ENCODE data around the gene AMBP.
"Not testable (repeated sequence)": the region's sequence is repeated elsewhere in the genome, so short reads cannot be mapped to it uniquely, and the experiment has no call there.

The AMBP gene

DNA sequence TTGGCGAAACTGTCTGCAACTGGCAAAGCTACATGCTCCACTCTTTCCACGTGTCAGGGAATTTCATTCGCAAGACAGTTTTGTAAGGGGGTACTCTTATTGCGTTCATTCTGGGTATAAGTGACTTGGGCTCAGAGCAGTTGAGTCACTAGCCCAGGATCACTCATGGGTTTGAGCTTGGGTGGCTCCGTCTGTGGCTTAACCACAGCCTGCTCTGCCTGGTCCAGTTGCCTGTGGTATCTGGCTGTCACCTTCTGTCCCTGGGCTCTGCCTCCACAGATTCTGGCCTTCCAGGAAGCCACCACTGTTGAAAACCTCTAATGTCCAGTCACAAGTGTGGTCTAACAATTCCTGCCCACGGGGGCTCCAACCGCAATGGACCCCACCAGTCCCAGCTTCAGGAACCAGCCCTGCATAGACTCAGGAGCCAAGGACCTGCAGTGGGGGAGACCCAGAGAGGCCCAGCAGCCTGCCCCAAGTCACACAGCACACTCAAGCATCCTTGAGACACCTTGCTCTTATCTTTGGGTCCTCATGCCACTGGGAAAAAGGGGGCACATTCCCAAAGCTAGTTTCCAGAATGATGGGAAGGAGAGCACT, 10.6 kb upstream of the AMBP start:
- H3K4me1 Mint-ChIP-seq (ENCODE audit: low read depth), result no peaks in the 10 kb centered on the region
- no peaks in the 10 kb centered on the region for H3K36me3 Mint-ChIP-seq (ENCODE audit: low read depth)
- H3K27ac Mint-ChIP-seq, result no peak overlapping the region
- H3K4me3 Mint-ChIP-seq, result no peak overlapping the region
- H3K9me3 Mint-ChIP-seq, result no peaks in the 10 kb centered on the region
- H3K27me3 Mint-ChIP-seq, result no peaks in the 10 kb centered on the region

DNA sequence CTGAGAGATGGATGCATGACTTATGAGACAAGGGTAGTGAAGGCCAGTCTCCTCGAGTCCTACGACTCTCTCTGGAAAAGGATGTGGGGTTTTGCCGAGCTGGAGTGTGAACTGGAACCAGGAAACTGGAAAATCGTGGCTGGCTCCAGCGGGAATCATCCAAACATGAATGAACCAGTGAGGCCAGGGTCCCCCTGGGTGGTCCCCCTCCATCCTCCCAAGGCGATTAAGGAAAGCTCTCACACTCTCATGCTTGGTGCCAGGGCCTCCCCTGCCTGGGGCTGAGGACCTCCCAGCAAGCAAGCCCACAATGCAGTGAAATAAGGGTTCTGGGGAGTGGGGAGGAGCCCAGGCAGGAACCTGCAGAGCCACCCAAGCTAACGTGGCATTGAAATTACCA, 9.6 kb upstream of the AMBP start:
- H3K36me3 Mint-ChIP-seq (ENCODE audit: low read depth), result no peaks in the 10 kb centered on the region
- H3K9me3 Mint-ChIP-seq, result no peaks in the 10 kb centered on the region
- H3K27ac Mint-ChIP-seq, result no peak overlapping the region
- no peak overlapping the region for H3K4me3 Mint-ChIP-seq
- H3K27me3 Mint-ChIP-seq, result no peaks in the 10 kb centered on the region
- no peaks in the 10 kb centered on the region for H3K4me1 Mint-ChIP-seq (ENCODE audit: low read depth)

DNA sequence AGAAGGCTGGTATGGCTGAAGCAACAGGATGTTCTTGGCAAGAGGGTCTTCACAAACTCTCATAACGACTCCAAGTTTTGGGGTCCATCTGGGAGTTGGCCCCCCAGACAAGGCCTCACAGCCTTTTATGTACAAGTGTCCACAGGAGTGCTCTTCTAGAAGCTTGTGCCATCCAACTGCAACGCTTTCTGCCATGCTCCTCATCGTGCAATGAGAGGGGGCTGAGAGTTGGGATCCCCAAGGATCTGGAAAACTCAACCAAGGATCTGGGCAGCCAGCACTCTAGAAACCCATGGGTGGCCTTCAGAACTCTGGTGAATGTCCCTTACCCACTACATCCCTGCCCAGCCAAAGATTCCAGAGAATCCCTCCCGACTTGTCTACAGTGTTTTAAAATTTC, 8.5 kb upstream of the AMBP start:
- Mint-ChIP-seq H3K27me3 (no peaks in the 10 kb centered on the region), H3K4me1 (ENCODE audit: low read depth) (no peaks in the 10 kb centered on the region), H3K27ac (no peak overlapping the region), H3K36me3 (ENCODE audit: low read depth) (no peaks in the 10 kb centered on the region), H3K4me3 (no peak overlapping the region), H3K9me3 (no peaks in the 10 kb centered on the region)

GRCh38 chr9:114086009-114086408, 7.9 kb upstream of the AMBP start:
- Mint-ChIP-seq H3K4me3 (no peak overlapping the region), H3K9me3 (no peaks in the 10 kb centered on the region), H3K27ac (no peak overlapping the region), H3K4me1 (ENCODE audit: low read depth) (no peaks in the 10 kb centered on the region), H3K27me3 (no peaks in the 10 kb centered on the region), H3K36me3 (ENCODE audit: low read depth) (no peaks in the 10 kb centered on the region)

GRCh38 chr9:114085387-114085789, 7.3 kb upstream of the AMBP start:
- no peak overlapping the region for H3K4me3 Mint-ChIP-seq
- H3K4me1 Mint-ChIP-seq (ENCODE audit: low read depth), result no peaks in the 10 kb centered on the region
- H3K27ac Mint-ChIP-seq, result no peak overlapping the region
- no peaks in the 10 kb centered on the region for H3K9me3 Mint-ChIP-seq
- H3K27me3 Mint-ChIP-seq, result no peaks in the 10 kb centered on the region
- no peaks in the 10 kb centered on the region for H3K36me3 Mint-ChIP-seq (ENCODE audit: low read depth)

DNA sequence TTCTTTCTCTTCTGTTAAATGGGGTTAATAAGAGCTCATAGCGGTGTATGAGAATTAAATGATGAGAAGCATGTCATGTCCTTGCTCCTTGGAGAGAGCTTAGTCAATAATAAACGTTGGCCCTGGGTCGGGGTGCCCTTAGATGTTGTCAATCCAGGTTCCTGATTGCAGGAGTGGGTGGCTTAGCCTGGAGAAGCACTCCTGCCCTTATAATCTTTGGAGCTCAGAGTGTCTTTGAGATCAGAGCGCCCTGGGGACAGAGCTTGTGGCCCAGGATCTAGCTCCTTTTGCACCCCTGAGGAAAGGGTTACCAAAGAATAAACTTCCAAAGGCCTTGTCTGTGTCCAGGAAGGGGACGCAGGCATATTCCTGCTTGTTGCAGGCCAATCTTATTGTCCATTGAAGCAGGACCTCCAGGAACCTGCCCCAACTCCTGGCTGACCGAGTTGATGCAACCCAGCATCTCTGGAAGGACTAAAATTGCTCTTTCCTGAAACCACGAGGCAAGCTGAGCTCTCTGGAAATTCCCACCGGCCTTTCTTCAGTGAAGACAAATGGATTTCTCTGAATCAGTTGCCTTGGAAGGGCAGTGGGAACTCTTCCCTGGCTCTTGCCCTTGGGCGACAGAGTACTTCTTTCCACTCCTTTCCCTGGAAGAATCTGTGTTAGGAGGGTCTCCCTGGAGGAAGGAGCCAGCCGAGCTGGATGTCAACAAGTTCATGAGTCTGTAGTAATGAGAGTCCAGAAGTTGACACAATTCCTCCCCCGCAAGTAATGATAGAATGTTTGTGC, 6.4 kb upstream of the AMBP start:
- Mint-ChIP-seq H3K36me3 (ENCODE audit: low read depth) (no peaks in the 10 kb centered on the region), H3K27me3 (no peaks in the 10 kb centered on the region), H3K4me1 (ENCODE audit: low read depth) (no peaks in the 10 kb centered on the region), H3K9me3 (no peaks in the 10 kb centered on the region), H3K4me3 (no peak overlapping the region), H3K27ac (no peak overlapping the region)

- no peak overlapping the region for H3K4me3 Mint-ChIP-seq
- no peak overlapping the region for H3K27ac Mint-ChIP-seq
- no peaks in the 10 kb centered on the region for H3K4me1 Mint-ChIP-seq (ENCODE audit: low read depth)
- H3K9me3 Mint-ChIP-seq, result no peaks in the 10 kb centered on the region
- no peaks in the 10 kb centered on the region for H3K27me3 Mint-ChIP-seq
- no peaks in the 10 kb centered on the region for H3K36me3 Mint-ChIP-seq (ENCODE audit: low read depth)
Observed at GRCh38 chr9:114083666-114084065, 5.6 kb upstream of the AMBP start.

- H3K4me1 Mint-ChIP-seq (ENCODE audit: low read depth); H3K4me3 Mint-ChIP-seq; H3K27me3 Mint-ChIP-seq; H3K9me3 Mint-ChIP-seq; H3K27ac Mint-ChIP-seq; H3K36me3 Mint-ChIP-seq (ENCODE audit: low read depth): not testable (repeated sequence)
Observed at GRCh38 chr9:114082763-114083412, 4.8 kb upstream of the AMBP start.

DNA sequence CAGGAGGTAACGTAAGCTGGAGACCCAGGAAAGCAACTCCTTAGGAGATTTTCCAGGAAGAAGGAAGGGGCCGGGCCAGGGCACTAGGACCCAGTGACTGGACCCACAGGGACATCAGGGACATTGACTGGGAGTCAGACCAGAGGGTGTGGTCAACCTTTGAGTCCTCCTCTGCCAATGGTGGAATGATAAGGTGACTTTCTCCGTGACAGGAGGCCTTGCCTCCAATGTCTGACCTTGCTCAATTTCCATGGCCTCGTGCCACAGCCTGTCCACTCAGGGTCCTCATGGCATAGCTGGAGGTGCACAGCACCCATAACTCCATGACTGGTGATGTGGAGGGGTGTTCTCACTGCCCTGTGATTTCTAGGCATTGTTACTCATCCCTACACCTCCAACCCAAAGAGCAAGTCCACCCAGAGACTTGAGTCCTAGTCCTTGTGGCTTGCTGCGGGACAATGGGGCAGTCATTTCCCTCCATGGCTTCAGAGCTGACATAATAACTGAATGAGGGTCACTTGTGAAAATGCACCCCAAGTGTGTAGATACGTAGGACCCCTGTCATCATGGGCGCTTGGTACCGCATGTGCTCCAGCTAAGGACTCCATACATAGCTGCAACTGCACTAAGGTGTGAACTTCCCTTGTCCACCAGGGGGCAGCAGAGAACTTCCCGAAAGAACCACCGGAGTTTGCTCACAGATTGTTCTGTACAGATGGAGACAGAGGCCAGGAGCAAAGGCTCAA, 4.1 kb upstream of the AMBP start:
- Mint-ChIP-seq H3K4me1 (ENCODE audit: low read depth) (no peaks in the 10 kb centered on the region), H3K4me3 (no peak overlapping the region), H3K27me3 (no peaks in the 10 kb centered on the region), H3K9me3 (no peaks in the 10 kb centered on the region), H3K36me3 (ENCODE audit: low read depth) (no peaks in the 10 kb centered on the region), H3K27ac (no peak overlapping the region)

GRCh38 chr9:114081441-114082016, 3.4 kb upstream of the AMBP start:
- Mint-ChIP-seq H3K4me3 (no peak overlapping the region), H3K4me1 (ENCODE audit: low read depth) (no peaks in the 10 kb centered on the region)

DNA sequence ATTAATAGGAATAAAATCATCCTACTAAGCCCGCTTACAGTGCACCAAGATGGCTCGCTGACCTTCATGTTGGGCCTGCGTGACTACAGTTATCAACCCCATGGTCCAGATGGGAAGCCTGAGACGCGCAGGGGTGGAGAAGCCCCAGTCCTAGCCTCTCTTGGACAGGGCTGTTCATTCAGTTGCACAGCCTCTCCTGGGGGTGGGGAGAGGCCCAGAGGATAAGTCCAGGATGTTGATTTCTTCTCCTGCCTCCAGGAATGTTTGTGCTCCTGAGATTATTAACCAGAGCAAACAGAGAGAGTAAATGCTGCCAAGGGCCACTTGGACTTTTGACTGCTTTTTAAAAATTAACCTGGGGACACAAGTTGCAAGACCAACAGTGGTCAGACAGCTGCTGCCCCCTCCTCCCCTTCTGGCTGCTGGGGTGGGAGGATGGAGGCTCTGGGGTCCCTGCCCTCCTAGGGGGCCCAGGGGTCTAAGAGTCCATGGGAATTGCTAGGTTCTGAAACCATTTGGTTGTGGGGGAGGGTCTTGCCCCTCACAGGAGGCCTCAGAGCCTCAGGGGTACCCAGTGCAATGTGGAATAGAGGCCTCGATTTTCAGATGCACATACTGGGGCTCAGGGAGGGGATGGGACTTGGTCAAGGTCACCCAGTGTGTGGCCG, 2.8 kb upstream of the AMBP start:
- H3K4me3 Mint-ChIP-seq, result no peak overlapping the region
- H3K9me3 Mint-ChIP-seq, result no peaks in the 10 kb centered on the region
- no peaks in the 10 kb centered on the region for H3K36me3 Mint-ChIP-seq (ENCODE audit: low read depth)

More at GRCh38 chr9:114081441-114082016, 3.4 kb upstream of the AMBP start:
- no peaks in the 10 kb centered on the region for H3K36me3 Mint-ChIP-seq (ENCODE audit: low read depth)
- H3K27me3 Mint-ChIP-seq, result no peaks in the 10 kb centered on the region
- H3K9me3 Mint-ChIP-seq, result no peaks in the 10 kb centered on the region
- H3K27ac Mint-ChIP-seq, result no peak overlapping the region

DNA sequence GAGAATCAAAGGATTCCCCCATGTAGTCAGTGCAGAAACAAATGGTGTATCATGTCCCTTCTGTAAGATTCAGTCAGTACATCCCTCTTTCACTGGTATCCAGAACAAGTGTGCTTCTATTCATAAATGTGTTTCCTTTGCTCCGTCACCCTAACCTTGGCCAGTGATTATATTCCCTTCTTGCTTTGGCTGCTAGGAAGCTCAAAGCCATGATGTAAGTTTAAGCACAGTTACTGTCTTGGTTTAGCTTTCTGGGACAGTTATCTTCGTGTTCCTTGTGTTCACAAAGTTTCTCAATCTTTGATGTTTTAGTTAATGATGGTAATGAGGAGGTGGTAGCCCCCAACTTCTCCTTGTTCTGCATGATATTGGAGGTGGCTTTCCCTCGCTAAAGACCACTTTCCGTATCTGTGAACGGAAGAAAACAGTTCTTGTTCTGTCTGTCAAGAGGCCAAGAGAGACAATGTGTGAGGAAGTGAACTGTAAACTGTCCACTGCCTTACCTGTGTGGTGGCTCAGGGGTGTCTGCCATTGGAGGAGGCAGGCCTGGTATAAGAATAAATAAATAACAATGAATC, 2.2 kb upstream of the AMBP start:
- H3K4me3 Mint-ChIP-seq, result no peak overlapping the region
- peaks cover 2% of the 10 kb centered on the region for H3K27me3 Mint-ChIP-seq
- no peak overlapping the region for H3K27ac Mint-ChIP-seq
- H3K4me1 Mint-ChIP-seq (ENCODE audit: low read depth), result no peaks in the 10 kb centered on the region
- no peaks in the 10 kb centered on the region for H3K36me3 Mint-ChIP-seq (ENCODE audit: low read depth)
- H3K9me3 Mint-ChIP-seq, result no peaks in the 10 kb centered on the region

More for the DNA sequence above, 2.8 kb upstream of the AMBP start:
- H3K27ac Mint-ChIP-seq, result no peak overlapping the region
- H3K4me1 Mint-ChIP-seq (ENCODE audit: low read depth), result no peaks in the 10 kb centered on the region
- H3K27me3 Mint-ChIP-seq, result no peaks in the 10 kb centered on the region

GRCh38 chr9:114078781-114079156, 669 bp upstream of the AMBP start:
- Mint-ChIP-seq H3K9me3 (no peaks in the 10 kb centered on the region), H3K27me3 (peaks cover 10% of the 10 kb centered on the region), H3K4me3 (no peak overlapping the region), H3K4me1 (ENCODE audit: low read depth) (no peaks in the 10 kb centered on the region), H3K27ac (no peak overlapping the region), H3K36me3 (ENCODE audit: low read depth) (no peaks in the 10 kb centered on the region)

DNA sequence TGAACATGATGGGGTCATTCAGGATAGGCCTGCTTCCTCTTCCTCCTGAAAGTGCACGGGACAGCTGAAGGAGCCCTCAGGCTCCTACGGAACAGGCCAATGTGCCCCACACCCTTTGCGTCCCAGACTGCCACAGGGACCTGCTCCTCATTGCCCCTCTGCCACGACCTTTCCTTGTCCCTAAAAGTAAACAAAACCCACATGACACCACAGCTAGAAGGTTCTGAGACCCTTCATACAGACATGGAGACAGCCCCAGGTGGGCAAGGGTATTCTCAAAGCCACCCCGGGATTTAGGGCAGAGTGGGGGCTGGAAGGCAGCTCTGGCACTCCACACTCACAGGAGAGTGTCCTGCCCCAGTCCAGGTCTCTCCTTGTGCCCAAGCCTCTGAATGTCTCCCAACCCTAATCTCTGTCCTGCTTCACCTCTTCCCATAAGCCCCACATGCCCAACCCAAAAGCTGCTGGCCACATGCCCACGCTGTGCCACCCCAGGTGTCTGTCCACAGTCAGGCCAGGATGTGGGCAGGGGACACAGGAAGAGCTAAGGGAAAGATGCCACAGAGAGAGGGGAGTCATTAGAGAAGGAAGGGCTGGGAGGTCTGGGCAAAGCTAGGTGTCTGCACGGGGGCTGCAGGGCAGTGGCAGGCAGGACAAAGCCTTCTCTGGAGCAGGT, 800 bp downstream of the AMBP start:
- peaks cover 10% of the 10 kb centered on the region for H3K27me3 Mint-ChIP-seq
- no peaks in the 10 kb centered on the region for H3K9me3 Mint-ChIP-seq
- H3K4me3 Mint-ChIP-seq, result no peak overlapping the region
- H3K27ac Mint-ChIP-seq, result no peak overlapping the region
- no peaks in the 10 kb centered on the region for H3K4me1 Mint-ChIP-seq (ENCODE audit: low read depth)
- H3K36me3 Mint-ChIP-seq (ENCODE audit: low read depth), result no peaks in the 10 kb centered on the region
